GM18520 (cell line): ENCODE results near the gene PMM2.
A peak's percentile ranks its signal among the peaks of the same experiment; 100 is the strongest.
"Not testable (repeated sequence)": the region's sequence is repeated elsewhere in the genome, so short reads cannot be mapped to it uniquely, and the experiment has no call there.

Experiments used
- ATAC-seq: cut with Tn5 transposase; IDR thresholded peaks from one replicate; pipeline ENCODE4 v1.9.1; 2021; ENCODE audit not compliant: unreplicated experiment

The PMM2 gene

GRCh38 chr16:8797364-8798173, at the start of gene PMM2, which contains the start of gene TMEM186:
Gene PMM2, plus strand, starts transcription at chr16:8797839. Its CDS starts 44 bp downstream, at chr16:8797883.
Gene TMEM186, minus strand, starts transcription at chr16:8797639. Its CDS starts 25 bp downstream, at chr16:8797614.
- peak; percentile 94 for ATAC-seq

- ATAC-seq = not testable (repeated sequence)
Measured at GRCh38 chr16:8748944-8749343, 48.7 kb upstream of the PMM2 start.

- ATAC-seq = no peak
Measured at GRCh38 chr16:8751481-8752311, 45.9 kb upstream of the PMM2 start.

- ATAC-seq = no peak
Measured at GRCh38 chr16:8752706-8753105, 44.9 kb upstream of the PMM2 start.

- ATAC-seq = no peak
Measured at GRCh38 chr16:8753416-8754054, 44.1 kb upstream of the PMM2 start.

GRCh38 chr16:8756755-8757154, 40.9 kb upstream of the PMM2 start:
- no peak for ATAC-seq

GRCh38 chr16:8758022-8758421, 39.6 kb upstream of the PMM2 start:
- no peak for ATAC-seq

GRCh38 chr16:8760021-8760420, 37.6 kb upstream of the PMM2 start:
- ATAC-seq = no peak

GRCh38 chr16:8761078-8761477, 36.6 kb upstream of the PMM2 start:
- ATAC-seq = no peak

- no peak for ATAC-seq
Measured at GRCh38 chr16:8762254-8762653, 35.4 kb upstream of the PMM2 start.

GRCh38 chr16:8763083-8763482, 34.6 kb upstream of the PMM2 start:
- ATAC-seq = no peak

GRCh38 chr16:8763899-8764298, 33.7 kb upstream of the PMM2 start:
- no peak for ATAC-seq

- no peak for ATAC-seq
Measured at GRCh38 chr16:8764525-8765250, 33.0 kb upstream of the PMM2 start.

GRCh38 chr16:8767176-8767575, 30.5 kb upstream of the PMM2 start:
- no peak for ATAC-seq

GRCh38 chr16:8768283-8768682, 29.4 kb upstream of the PMM2 start:
- no peak for ATAC-seq

GRCh38 chr16:8768692-8769091, 28.9 kb upstream of the PMM2 start:
- ATAC-seq = no peak

GRCh38 chr16:8773537-8773936, 24.1 kb upstream of the PMM2 start:
- no peak for ATAC-seq

GRCh38 chr16:8774208-8774607, 23.4 kb upstream of the PMM2 start:
- ATAC-seq = no peak

GRCh38 chr16:8775359-8775758, 22.3 kb upstream of the PMM2 start:
- no peak for ATAC-seq

- ATAC-seq = no peak
Measured at GRCh38 chr16:8776129-8776584, 21.5 kb upstream of the PMM2 start.

GRCh38 chr16:8777217-8777616, 20.4 kb upstream of the PMM2 start:
- no peak for ATAC-seq
